ENCODE data around the gene GAS7.

Gene GAS7

GRCh38 chr17:9991796-9992195, 206.6 kb downstream of the GAS7 start:
- H3K9ac ChIP-seq (ENCODE audit: low read depth in 1 of 2, low read length in 2 of 2), result no peak overlapping the region
- no peaks in the 10 kb centered on the region for H3K36me3 ChIP-seq (ENCODE audit: control insufficient read depth in 2 of 2, insufficient read depth in 2 of 2, low read length in 2 of 2)
- no peak overlapping the region for H3K4me3 ChIP-seq (ENCODE audit: low read length in 2 of 2)
- no peaks in the 10 kb centered on the region for H3K4me1 ChIP-seq (ENCODE audit: control insufficient read depth in 2 of 2, insufficient read depth in 2 of 2, low read length in 2 of 2)
- no peak overlapping the region for H3K27ac ChIP-seq (ENCODE audit: low read depth in 2 of 2, low read length in 2 of 2)
- H3K27me3 ChIP-seq (ENCODE audit: control insufficient read depth in 2 of 2, insufficient read depth in 2 of 2, low read length in 2 of 2), result no peaks in the 10 kb centered on the region
- no peaks in the 10 kb centered on the region for H3K9me3 ChIP-seq (ENCODE audit: control insufficient read depth in 2 of 2, low read length in 2 of 2)

DNA sequence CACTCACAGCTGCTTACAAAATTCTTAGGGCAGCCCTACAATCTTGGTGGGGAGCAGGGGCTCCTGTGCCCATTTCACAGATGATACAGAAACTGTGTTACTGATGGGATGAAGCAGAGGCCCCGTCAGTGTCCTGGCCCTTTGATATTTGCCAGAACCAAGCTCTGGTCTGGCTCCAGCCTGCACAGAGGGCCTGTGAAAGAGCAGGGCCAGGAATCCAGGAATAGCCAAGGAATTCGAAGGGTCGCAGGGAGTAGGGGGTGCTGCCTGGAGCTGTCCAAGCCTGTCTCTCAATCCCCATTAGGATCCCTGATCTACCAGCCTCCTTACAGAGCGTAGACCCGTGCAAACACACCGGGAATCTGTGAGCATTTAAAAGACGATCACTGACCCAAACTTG, 207.1 kb downstream of the GAS7 start:
- Histone ChIP-seq H3K36me3 (ENCODE audit: control insufficient read depth in 2 of 2, insufficient read depth in 2 of 2, low read length in 2 of 2) (no peaks in the 10 kb centered on the region), H3K27me3 (ENCODE audit: control insufficient read depth in 2 of 2, insufficient read depth in 2 of 2, low read length in 2 of 2) (no peaks in the 10 kb centered on the region), H3K9me3 (ENCODE audit: control insufficient read depth in 2 of 2, low read length in 2 of 2) (no peaks in the 10 kb centered on the region), H3K4me1 (ENCODE audit: control insufficient read depth in 2 of 2, insufficient read depth in 2 of 2, low read length in 2 of 2) (no peaks in the 10 kb centered on the region), H3K4me3 (ENCODE audit: low read length in 2 of 2) (no peak overlapping the region), H3K27ac (ENCODE audit: low read depth in 2 of 2, low read length in 2 of 2) (no peak overlapping the region), H3K9ac (ENCODE audit: low read depth in 1 of 2, low read length in 2 of 2) (no peak overlapping the region)

- Histone ChIP-seq H3K36me3 (ENCODE audit: control insufficient read depth in 2 of 2, insufficient read depth in 2 of 2, low read length in 2 of 2) (no peaks in the 10 kb centered on the region), H3K27ac (ENCODE audit: low read depth in 2 of 2, low read length in 2 of 2) (no peak overlapping the region), H3K27me3 (ENCODE audit: control insufficient read depth in 2 of 2, insufficient read depth in 2 of 2, low read length in 2 of 2) (no peaks in the 10 kb centered on the region)
Measured at GRCh38 chr17:9987779-9988585, 210.4 kb downstream of the GAS7 start.

DNA sequence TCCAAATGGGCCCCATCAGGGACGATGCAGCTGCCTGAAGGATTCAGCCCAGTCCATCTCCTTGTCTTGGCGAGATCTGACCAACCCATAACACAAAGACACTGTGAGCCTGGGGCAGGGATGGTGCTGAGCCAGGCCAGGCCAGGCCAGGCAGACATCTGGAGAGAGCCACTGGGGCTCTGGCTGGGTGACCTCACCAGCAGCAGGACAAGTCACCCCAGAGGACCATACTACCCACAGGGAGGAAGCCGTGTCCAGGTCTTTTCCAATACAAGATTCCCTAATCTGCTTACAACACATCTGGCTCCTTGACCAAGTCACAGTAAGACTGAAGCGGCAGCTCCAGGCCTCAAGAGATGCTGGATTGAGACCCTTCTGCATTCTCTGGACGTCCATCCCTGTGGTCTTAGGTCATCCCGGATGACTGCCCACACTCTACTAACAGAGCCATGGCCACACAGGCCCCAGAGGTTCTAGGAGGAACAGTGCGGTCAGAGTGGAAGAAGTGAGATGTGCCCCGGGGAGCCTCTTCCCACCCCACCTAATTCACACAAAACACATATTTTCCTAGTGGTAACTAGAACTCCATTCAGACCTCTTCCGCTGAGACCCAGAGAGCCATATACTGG, 211.5 kb downstream of the GAS7 start:
- Histone ChIP-seq H3K27ac (ENCODE audit: low read depth in 2 of 2, low read length in 2 of 2) (no peak overlapping the region), H3K27me3 (ENCODE audit: control insufficient read depth in 2 of 2, insufficient read depth in 2 of 2, low read length in 2 of 2) (no peaks in the 10 kb centered on the region), H3K9me3 (ENCODE audit: control insufficient read depth in 2 of 2, low read length in 2 of 2) (no peaks in the 10 kb centered on the region), H3K36me3 (ENCODE audit: control insufficient read depth in 2 of 2, insufficient read depth in 2 of 2, low read length in 2 of 2) (no peaks in the 10 kb centered on the region), H3K9ac (ENCODE audit: low read depth in 1 of 2, low read length in 2 of 2) (no peak overlapping the region), H3K4me1 (ENCODE audit: control insufficient read depth in 2 of 2, insufficient read depth in 2 of 2, low read length in 2 of 2) (no peaks in the 10 kb centered on the region), H3K4me3 (ENCODE audit: low read length in 2 of 2) (no peak overlapping the region)

More at GRCh38 chr17:9987779-9988585, 210.4 kb downstream of the GAS7 start:
- Histone ChIP-seq H3K4me1 (ENCODE audit: control insufficient read depth in 2 of 2, insufficient read depth in 2 of 2, low read length in 2 of 2) (no peaks in the 10 kb centered on the region), H3K9me3 (ENCODE audit: control insufficient read depth in 2 of 2, low read length in 2 of 2) (no peaks in the 10 kb centered on the region), H3K4me3 (ENCODE audit: low read length in 2 of 2) (no peak overlapping the region), H3K9ac (ENCODE audit: low read depth in 1 of 2, low read length in 2 of 2) (no peak overlapping the region)

- H3K27me3 ChIP-seq (ENCODE audit: control insufficient read depth in 2 of 2, insufficient read depth in 2 of 2, low read length in 2 of 2), result no peaks in the 10 kb centered on the region
- H3K4me1 ChIP-seq (ENCODE audit: control insufficient read depth in 2 of 2, insufficient read depth in 2 of 2, low read length in 2 of 2), result no peaks in the 10 kb centered on the region
- H3K9ac ChIP-seq (ENCODE audit: low read depth in 1 of 2, low read length in 2 of 2), result no peak overlapping the region
- no peak overlapping the region for H3K4me3 ChIP-seq (ENCODE audit: low read length in 2 of 2)
- H3K9me3 ChIP-seq (ENCODE audit: control insufficient read depth in 2 of 2, low read length in 2 of 2), result no peaks in the 10 kb centered on the region
- H3K27ac ChIP-seq (ENCODE audit: low read depth in 2 of 2, low read length in 2 of 2), result no peak overlapping the region
- no peaks in the 10 kb centered on the region for H3K36me3 ChIP-seq (ENCODE audit: control insufficient read depth in 2 of 2, insufficient read depth in 2 of 2, low read length in 2 of 2)
Measured at GRCh38 chr17:9985646-9986045, 212.8 kb downstream of the GAS7 start.

DNA sequence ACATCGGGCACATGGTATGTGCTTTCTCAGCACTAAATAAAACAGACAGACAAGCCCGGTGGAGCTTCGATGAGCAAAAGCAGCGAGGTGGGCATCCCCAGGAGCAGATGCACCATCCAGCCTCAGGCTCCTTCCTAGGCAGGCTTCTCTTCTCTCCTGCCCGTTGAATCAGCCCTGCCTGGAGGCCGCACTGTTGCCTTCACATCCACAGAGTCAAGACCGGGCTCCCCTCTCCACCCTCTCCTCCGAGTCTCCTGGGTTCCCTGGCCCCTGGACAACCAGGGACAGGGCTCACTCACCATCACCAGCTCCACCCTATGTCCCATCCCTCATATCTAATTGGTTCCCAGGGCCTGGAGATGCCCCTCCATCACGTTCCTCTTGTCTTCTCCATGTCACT, 213.6 kb downstream of the GAS7 start:
- Histone ChIP-seq H3K9me3 (ENCODE audit: control insufficient read depth in 2 of 2, low read length in 2 of 2) (no peaks in the 10 kb centered on the region), H3K4me1 (ENCODE audit: control insufficient read depth in 2 of 2, insufficient read depth in 2 of 2, low read length in 2 of 2) (no peaks in the 10 kb centered on the region), H3K9ac (ENCODE audit: low read depth in 1 of 2, low read length in 2 of 2) (no peak overlapping the region), H3K27ac (ENCODE audit: low read depth in 2 of 2, low read length in 2 of 2) (no peak overlapping the region), H3K36me3 (ENCODE audit: control insufficient read depth in 2 of 2, insufficient read depth in 2 of 2, low read length in 2 of 2) (no peaks in the 10 kb centered on the region), H3K27me3 (ENCODE audit: control insufficient read depth in 2 of 2, insufficient read depth in 2 of 2, low read length in 2 of 2) (no peaks in the 10 kb centered on the region), H3K4me3 (ENCODE audit: low read length in 2 of 2) (no peak overlapping the region)

GRCh38 chr17:9982159-9982558, 216.2 kb downstream of the GAS7 start:
- Histone ChIP-seq H3K4me1 (ENCODE audit: control insufficient read depth in 2 of 2, insufficient read depth in 2 of 2, low read length in 2 of 2) (peaks cover 0 to 3% of the 10 kb centered on the region in 2 donors), H3K27me3 (ENCODE audit: control insufficient read depth in 2 of 2, insufficient read depth in 2 of 2, low read length in 2 of 2) (no peaks in the 10 kb centered on the region), H3K27ac (ENCODE audit: low read depth in 2 of 2, low read length in 2 of 2) (no peak overlapping the region), H3K9me3 (ENCODE audit: control insufficient read depth in 2 of 2, low read length in 2 of 2) (no peaks in the 10 kb centered on the region), H3K9ac (ENCODE audit: low read depth in 1 of 2, low read length in 2 of 2) (no peak overlapping the region), H3K36me3 (ENCODE audit: control insufficient read depth in 2 of 2, insufficient read depth in 2 of 2, low read length in 2 of 2) (no peaks in the 10 kb centered on the region), H3K4me3 (ENCODE audit: low read length in 2 of 2) (no peak overlapping the region)

GRCh38 chr17:9981344-9981915, 217.0 kb downstream of the GAS7 start:
- Histone ChIP-seq H3K27ac (ENCODE audit: low read depth in 2 of 2, low read length in 2 of 2) (no peak overlapping the region), H3K4me3 (ENCODE audit: low read length in 2 of 2) (no peak overlapping the region), H3K27me3 (ENCODE audit: control insufficient read depth in 2 of 2, insufficient read depth in 2 of 2, low read length in 2 of 2) (no peaks in the 10 kb centered on the region), H3K9me3 (ENCODE audit: control insufficient read depth in 2 of 2, low read length in 2 of 2) (no peaks in the 10 kb centered on the region), H3K4me1 (ENCODE audit: control insufficient read depth in 2 of 2, insufficient read depth in 2 of 2, low read length in 2 of 2) (peaks cover 0 to 3% of the 10 kb centered on the region in 2 donors), H3K36me3 (ENCODE audit: control insufficient read depth in 2 of 2, insufficient read depth in 2 of 2, low read length in 2 of 2) (no peaks in the 10 kb centered on the region), H3K9ac (ENCODE audit: low read depth in 1 of 2, low read length in 2 of 2) (no peak overlapping the region)

DNA sequence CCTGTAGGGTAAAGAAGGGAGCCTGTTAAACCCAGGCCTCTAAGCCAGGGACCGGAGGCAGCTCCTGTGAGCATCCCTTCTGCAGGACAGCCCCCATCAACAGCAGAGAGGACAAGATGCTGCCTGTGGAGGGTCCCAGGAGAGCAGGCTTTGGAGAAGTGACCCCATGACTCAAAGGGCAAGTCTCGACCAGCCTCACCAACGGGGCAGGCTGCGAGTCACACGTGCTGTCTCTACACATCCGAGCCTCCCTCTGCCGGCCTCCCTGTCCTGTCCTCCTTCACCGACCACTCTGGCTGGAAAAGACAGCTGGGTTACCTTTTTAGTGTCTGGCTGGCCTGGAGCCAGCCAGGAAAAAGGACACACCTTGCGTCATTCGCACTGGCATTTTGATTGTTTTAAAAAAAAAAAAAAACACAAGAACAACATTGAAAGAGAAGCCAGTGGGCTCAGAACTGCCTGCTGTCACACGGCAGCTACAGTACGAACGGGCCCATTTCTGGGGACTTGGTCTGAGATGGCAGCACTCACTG, 218.9 kb downstream of the GAS7 start:
- Histone ChIP-seq H3K27ac (ENCODE audit: low read depth in 2 of 2, low read length in 2 of 2) (no peak overlapping the region), H3K4me3 (ENCODE audit: low read length in 2 of 2) (no peak overlapping the region), H3K4me1 (ENCODE audit: control insufficient read depth in 2 of 2, insufficient read depth in 2 of 2, low read length in 2 of 2) (peaks cover 0 to 3% of the 10 kb centered on the region in 2 donors), H3K9ac (ENCODE audit: low read depth in 1 of 2, low read length in 2 of 2) (no peak overlapping the region), H3K9me3 (ENCODE audit: control insufficient read depth in 2 of 2, low read length in 2 of 2) (no peaks in the 10 kb centered on the region), H3K27me3 (ENCODE audit: control insufficient read depth in 2 of 2, insufficient read depth in 2 of 2, low read length in 2 of 2) (no peaks in the 10 kb centered on the region), H3K36me3 (ENCODE audit: control insufficient read depth in 2 of 2, insufficient read depth in 2 of 2, low read length in 2 of 2) (no peaks in the 10 kb centered on the region)

DNA sequence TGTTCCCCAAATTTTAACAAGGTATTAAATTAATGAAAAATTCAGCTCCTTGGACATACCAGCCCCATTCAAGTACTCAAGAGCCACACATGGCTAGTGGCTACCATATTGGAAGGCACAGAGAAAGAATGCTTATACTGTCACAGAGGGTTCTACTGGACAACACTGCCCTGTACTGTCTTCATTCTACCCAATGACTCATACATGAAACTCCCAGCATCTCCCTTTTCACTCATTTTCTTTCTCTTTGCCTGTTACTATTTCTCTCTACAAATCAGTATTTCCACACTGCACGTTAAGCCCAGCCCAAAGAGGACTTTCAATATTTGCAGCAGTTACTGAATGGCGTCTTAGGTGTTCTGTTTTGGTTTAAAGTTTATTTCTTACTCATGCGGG, 221.2 kb downstream of the GAS7 start:
- H3K4me3 ChIP-seq (ENCODE audit: low read length in 2 of 2), result no peak overlapping the region
- H3K9me3 ChIP-seq (ENCODE audit: control insufficient read depth in 2 of 2, low read length in 2 of 2), result no peaks in the 10 kb centered on the region
- H3K4me1 ChIP-seq (ENCODE audit: control insufficient read depth in 2 of 2, insufficient read depth in 2 of 2, low read length in 2 of 2), result peaks cover 0 to 11% of the 10 kb centered on the region in 2 donors
- no peak overlapping the region for H3K9ac ChIP-seq (ENCODE audit: low read depth in 1 of 2, low read length in 2 of 2)
- no peak overlapping the region for H3K27ac ChIP-seq (ENCODE audit: low read depth in 2 of 2, low read length in 2 of 2)
- no peaks in the 10 kb centered on the region for H3K36me3 ChIP-seq (ENCODE audit: control insufficient read depth in 2 of 2, insufficient read depth in 2 of 2, low read length in 2 of 2)
- no peaks in the 10 kb centered on the region for H3K27me3 ChIP-seq (ENCODE audit: control insufficient read depth in 2 of 2, insufficient read depth in 2 of 2, low read length in 2 of 2)
